BJ (cell line): ENCODE results near the gene MAMDC4. TPM values are rescaled to one million over a fixed set of nuclear protein-coding genes. Genes with fewer than 3 reads are reported as not detected.
"Not testable (repeated sequence)": the region's sequence is repeated elsewhere in the genome, so short reads cannot be mapped to it uniquely, and the experiment has no call there.

Source experiments
- CTCF ChIA-PET: fragments of 350-600 bp; formaldehyde crosslinking; extraction: SDS; loops from one replicate; lab custom pipeline; 2021; ENCODE audit warnings: antibody characterized with exemption, inconsistent platforms; lab: Yijun Ruan, JAX
- POLR2A ChIA-PET: fragments of 300-600 bp; sonication (Branson Sonifier 250); formaldehyde crosslinking; extraction: SDS; loops from one replicate; lab custom pipeline; 2021; ENCODE audit warnings: antibody characterized with exemption; lab: Charles Lee
- DNase-seq: peaks from one replicate; pipeline ENCODE4 v3.0.0-alpha.2; 2011; ENCODE audit warnings: low read depth
- H3K27me3 ChIP-seq: 2 replicates; pipeline ENCODE4 v1.6.0; 2011; ENCODE audit warnings: low read length; ENCODE audit not compliant: control insufficient read depth, insufficient read depth
- H3K36me3 ChIP-seq: 2 replicates; pipeline ENCODE4 v1.5.1; 2011; ENCODE audit warnings: low read length; ENCODE audit not compliant: control insufficient read depth, insufficient read depth
- H3K4me3 ChIP-seq: 2 replicates; pipeline ENCODE4 v1.5.1; 2011; ENCODE audit warnings: low read depth, mild to moderate bottlenecking, control low read depth, low read length
- CTCF ChIP-seq: IDR thresholded peaks from 2 replicates; pipeline ENCODE4 v1.5.1; 2011; ENCODE audit warnings: low read depth, mild to moderate bottlenecking, control low read depth, inconsistent platforms, low read length, moderate library complexity; ENCODE audit not compliant: insufficient read depth
- polyA plus RNA-seq: library from polyadenylated mRNA; depleted of rRNA; stranded (reverse); fragments of >200 nt; gene quantifications from 2 replicates; pipeline ENCODE4 v1.2.3, GENCODE V29; 2011

Gene MAMDC4
- polyA plus RNA-seq, 1 experiment, result 1.6 TPM

- H3K27me3 ChIP-seq, result no peaks in the 10 kb centered on the region
- TF ChIP-seq CTCF, result no peak
- H3K4me3 ChIP-seq, result no peak overlapping the region
- H3K36me3 ChIP-seq, result peaks cover 26% of the 10 kb centered on the region
- ChIA-PET CTCF (interaction anchor here (1.1 to 2.3 kb wide), 2 partner anchors 7 to 194 kb away, joined by 3 to 8 read pairs; partner anchors contain the start of gene AJM1), POLR2A (no interaction called here)
- DNase-seq, result no peak
Observed at GRCh38 chr9:136835162-136835931, 16.8 kb upstream of the MAMDC4 start.

- Histone ChIP-seq H3K27me3 (no peaks in the 10 kb centered on the region), H3K36me3 (peaks cover 22% of the 10 kb centered on the region), H3K4me3 (no peak overlapping the region)
- CTCF ChIA-PET, result interaction anchor here (1.1 kb wide), 1 partner anchor 193 kb away, joined by 3 read pairs; no protein-coding TSS in a partner anchor
- TF ChIP-seq CTCF, result no peak
- no peak for DNase-seq
- POLR2A ChIA-PET, result no interaction called here
Observed at GRCh38 chr9:136835932-136836904, 15.9 kb upstream of the MAMDC4 start.

- ChIA-PET CTCF (no interaction called here), POLR2A (no interaction called here)
- TF ChIP-seq CTCF, result no peak
- Histone ChIP-seq H3K36me3 (peaks cover 15% of the 10 kb centered on the region), H3K27me3 (no peaks in the 10 kb centered on the region), H3K4me3 (no peak overlapping the region)
- DNase-seq, result no peak
Observed at GRCh38 chr9:136837146-136837855, 14.8 kb upstream of the MAMDC4 start.

- POLR2A ChIA-PET, DNase-seq, H3K4me3 ChIP-seq, H3K27me3 ChIP-seq, CTCF ChIA-PET: not testable (repeated sequence)
- H3K36me3 ChIP-seq, result peaks cover 14% of the 10 kb centered on the region
Observed at GRCh38 chr9:136837856-136838277, 14.3 kb upstream of the MAMDC4 start.
